Right hindlimb (tissue), 1 donor: Measurements from ENCODE around the gene NLRP5.
"Not testable (repeated sequence)": the region's sequence is repeated elsewhere in the genome, so short reads cannot be mapped to it uniquely, and the experiment has no call there.

Source experiments
- DNase-seq: peaks from one replicate; pipeline ENCODE4 v3.0.0-alpha.2; 2018

Gene NLRP5

GRCh38 chr19:56079609-56080008 lies 93.0 kb downstream of the NLRP5 start:
- DNase-seq = no peak

GRCh38 chr19:56080669-56081401 lies 94.3 kb downstream of the NLRP5 start:
- DNase-seq = peak; percentile 78

- DNase-seq = no peak
Observed at GRCh38 chr19:56083668-56084067, 97.1 kb downstream of the NLRP5 start.

DNA sequence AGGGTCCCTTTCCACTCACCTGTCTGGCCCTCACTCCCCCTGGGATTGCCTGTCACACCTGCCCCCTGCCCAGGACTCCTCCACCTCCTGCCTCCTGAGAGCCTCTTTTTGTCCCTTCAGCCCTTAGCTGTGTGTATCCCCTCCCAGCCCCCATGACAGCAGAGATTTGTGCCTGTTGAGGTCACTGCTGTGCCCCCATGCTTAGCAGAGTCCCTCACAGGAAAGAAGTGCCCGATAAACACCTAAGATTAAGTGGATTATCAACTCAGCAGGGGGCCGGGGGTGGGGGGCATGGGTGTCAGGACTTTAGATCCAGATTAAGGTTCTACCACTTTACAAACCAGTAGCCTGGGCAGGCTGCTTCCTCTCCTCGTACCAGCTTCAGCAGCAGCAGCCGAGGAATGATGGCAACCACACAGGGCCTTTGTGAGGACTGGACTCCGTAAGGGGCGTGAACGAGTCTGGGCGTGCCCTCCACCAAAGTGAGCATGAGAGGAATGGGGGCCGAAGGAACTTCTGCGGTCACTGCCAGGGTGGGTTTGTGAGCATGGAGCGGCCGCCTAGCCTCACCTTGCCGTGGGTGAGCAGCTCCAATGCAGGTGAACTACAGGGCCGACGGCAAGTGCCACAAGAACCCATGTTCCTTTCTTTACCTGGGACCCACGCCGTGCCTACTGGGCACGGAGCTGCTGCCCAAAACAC lies 98.4 kb downstream of the NLRP5 start:
- peak; percentile 18 for DNase-seq

DNA sequence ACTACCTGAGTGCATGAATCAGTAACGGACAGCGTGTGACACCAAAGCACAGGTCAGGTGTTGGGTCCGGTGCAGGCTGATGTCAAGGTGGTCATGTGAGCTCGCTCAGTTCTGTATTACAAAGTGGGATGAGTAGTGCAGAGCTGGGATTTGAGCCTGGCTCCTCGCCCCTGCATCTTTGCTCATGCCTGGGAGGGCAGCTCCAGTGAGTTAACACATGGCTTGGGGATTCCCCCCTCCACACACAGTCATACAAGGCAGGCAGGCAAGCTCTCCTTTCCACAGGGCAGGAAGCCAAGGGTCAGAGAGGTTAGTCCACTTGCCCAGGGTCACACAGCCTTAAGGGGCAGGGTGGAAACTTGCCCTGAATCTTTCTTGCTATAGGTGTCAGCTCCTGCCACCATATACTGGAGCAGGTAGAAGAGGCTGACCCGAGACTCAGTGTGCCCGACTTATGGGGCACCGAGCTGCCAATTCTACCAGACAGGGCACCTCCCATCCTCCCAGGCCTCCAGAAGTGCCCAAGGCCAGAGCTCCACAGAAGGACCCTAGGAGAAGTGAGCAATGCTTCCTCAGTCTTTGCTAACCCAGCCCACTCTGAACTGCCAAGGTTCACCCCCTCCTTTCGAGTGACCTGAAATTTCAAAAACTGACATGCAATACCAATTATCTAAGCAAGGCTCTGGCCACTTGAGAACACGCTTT lies 99.1 kb downstream of the NLRP5 start:
- peak; percentile 29 for DNase-seq

DNA sequence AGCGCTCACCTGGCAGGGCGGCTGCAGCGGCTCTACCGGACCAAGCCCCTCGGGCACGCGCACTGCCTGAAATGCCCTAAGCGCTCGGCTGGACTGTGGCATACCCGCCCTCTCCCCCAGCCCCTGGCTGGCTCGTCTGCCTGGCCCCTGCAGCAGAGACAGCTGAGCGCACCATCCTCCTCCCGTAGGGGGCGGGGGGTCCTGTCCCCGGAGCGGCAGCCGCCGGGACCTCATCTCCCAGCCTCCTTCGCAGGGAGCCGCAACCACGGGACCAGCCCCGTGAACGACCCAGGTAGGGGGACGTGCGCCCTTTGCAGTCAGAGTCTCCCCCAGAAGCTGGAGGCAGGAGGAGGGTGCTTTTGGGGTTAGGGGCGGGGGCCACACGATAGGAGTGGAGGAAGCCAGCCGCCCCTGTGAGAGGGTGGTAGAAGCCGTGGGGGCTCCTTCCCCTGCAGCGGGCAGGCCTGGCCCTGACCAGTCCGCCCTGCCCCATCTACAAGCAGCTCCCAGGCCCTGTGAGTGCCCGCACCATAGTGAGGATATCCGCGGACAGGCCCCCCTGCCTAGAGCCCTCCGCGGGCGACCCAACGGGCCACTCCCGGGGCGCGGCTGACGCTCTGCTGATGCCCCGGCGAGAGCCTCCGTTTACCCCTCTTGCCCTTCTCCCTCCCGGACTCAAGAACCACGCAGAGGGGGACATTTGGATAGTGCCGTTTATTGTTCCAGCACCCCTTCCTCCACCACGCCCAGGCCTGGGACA lies 100.3 kb downstream of the NLRP5 start:
- peak; percentile 15 for DNase-seq

- peak; percentile 13 for DNase-seq
Observed at GRCh38 chr19:56087647-56088496, 101.3 kb downstream of the NLRP5 start.

GRCh38 chr19:56088497-56089215 lies 102.1 kb downstream of the NLRP5 start:
- DNase-seq = peak; percentile 4

DNA sequence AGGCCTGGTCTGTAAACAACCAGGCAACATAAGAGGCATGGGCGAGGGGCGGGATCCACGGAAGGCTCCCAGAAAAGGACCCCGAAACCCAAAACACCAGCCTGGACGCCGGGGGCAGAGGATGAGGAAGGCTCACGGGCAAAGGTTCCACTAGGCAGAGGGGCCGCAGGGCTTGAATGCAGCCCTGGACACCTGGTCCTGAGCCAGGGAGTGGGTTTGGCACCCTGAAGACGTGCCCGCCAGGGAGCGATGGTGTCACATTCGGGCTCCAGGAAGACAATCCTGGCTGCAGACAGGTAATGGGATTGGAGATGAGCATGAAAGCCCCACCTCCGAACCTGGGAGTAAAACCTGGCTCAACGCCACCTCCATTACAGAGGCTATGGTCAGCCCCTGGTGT lies 102.8 kb downstream of the NLRP5 start:
- no peak for DNase-seq

GRCh38 chr19:56091066-56091490 lies 104.5 kb downstream of the NLRP5 start:
- no peak for DNase-seq

DNA sequence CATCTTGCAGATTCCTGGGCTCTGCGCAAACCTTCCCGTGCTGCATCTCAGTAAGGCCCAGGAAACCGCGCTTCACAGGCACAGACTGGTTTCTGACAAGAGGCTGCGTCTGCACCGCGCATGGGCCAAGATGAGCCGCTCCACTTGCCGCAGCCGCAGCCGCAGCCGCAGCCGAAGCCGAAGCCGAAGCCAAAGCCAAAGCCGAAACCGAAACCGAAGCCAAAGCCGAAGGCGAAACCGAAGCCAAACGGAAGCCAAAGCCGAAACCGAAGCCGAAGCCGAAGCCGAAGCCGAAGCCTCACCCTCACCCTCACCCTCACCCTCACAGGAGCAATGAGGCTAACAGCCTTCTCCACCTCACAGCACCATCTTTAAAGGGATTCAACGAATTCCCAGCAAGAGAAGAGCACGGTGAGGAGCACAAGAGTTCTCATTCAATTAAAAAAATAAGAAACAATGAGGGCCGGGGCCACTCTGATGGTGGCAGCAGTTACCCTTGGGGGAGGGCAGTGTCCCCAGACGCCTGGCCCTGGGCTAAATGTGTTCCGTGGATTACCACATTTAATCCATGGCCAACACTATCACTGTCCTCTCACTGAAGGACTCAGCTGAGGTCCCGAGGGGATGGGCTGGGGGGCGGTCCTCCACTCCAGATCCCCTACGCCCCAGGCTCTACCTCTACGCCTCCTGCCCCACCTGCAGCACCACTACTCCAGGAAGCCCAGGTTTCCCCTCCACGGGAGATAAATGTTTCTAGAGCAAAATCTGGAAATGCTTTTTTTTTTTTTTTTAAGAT lies 105.4 kb downstream of the NLRP5 start:
- DNase-seq = no peak

DNA sequence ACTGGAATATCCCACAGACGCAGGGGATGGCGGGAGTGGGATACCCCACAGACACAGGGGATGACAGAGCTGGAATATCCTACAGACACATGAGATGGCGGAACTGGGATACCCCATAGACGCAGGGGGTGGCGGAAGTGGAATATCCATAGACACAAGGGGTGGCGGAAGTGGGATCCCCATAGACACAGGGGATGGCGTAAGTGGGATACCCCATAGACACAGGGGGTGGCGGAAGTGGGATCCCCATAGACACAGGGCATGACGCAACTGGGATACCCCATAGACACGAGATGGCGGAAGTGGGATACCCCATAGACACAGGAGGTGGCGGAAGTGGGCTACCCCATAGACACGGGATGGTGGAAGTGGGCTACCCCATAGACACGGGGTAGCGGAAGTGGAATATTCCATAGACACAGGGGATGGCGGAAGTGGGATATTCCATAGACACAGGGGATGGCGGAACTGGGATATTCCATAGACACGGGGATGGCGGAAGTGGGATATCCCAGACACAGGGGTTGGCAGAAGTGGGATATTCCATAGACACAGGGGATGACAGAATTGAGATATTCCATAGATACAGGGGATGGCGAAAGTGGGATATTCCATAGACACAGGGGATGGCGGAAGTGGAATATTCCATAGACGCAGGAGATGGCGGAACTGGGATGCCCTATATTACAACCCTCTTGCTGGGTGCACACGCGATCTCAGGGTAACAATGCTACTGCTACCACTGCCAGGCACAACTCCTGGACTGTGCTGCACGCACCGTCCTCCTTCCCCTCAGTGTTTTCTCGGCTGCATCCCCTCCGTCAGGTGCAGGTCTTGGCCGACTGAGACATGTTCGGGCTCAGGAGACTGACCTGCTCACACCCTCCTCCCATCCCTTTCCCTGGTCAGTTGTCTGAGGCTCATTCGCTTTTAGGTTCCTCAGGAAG lies 106.4 kb downstream of the NLRP5 start:
- no peak for DNase-seq

GRCh38 chr19:56094449-56094848 lies 107.9 kb downstream of the NLRP5 start:
- no peak for DNase-seq

- DNase-seq = no peak
Observed at GRCh38 chr19:56096665-56097064, 110.1 kb downstream of the NLRP5 start.

DNA sequence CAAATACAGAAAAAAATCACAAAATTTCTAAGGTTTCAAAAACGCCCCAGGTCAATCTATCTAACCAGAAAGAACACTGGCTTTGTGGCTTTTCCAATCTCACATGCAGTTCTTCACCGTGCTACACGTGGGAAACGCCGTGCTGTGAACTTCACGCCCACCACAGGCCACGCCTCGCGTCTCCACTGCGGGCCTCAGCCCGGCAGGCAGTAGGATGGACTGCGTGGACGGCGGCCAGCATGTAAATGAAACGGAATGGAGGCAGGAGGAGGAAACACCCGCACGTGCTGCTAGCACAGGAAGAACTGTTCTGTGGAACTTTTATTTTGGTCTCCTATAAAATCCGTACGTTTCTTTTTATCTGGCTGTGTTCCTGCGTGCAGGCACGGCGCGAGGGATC lies 110.7 kb downstream of the NLRP5 start:
- DNase-seq = no peak

GRCh38 chr19:56097776-56098175 lies 111.2 kb downstream of the NLRP5 start:
- DNase-seq = no peak

- DNase-seq = not testable (repeated sequence)
Observed at GRCh38 chr19:56098237-56098636, 111.7 kb downstream of the NLRP5 start.

- no peak for DNase-seq
Observed at GRCh38 chr19:56098731-56099568, 112.4 kb downstream of the NLRP5 start.
